Activated CD4-positive, alpha-beta T cell treated with anti-CD3 and anti-CD28 coated beads, Interleukin-2, amount 50 U/mL, for 48 hours (primary cell): ENCODE measurements around the gene ISG20L2.
"Not testable (repeated sequence)": the region's sequence is repeated elsewhere in the genome, so short reads cannot be mapped to it uniquely, and the experiment has no call there.

Experiments
- DNase-seq, 2 experiments: peaks; one replicate each; pipeline ENCODE4 v3.0.0-alpha.2; 2020

The ISG20L2 gene

DNA sequence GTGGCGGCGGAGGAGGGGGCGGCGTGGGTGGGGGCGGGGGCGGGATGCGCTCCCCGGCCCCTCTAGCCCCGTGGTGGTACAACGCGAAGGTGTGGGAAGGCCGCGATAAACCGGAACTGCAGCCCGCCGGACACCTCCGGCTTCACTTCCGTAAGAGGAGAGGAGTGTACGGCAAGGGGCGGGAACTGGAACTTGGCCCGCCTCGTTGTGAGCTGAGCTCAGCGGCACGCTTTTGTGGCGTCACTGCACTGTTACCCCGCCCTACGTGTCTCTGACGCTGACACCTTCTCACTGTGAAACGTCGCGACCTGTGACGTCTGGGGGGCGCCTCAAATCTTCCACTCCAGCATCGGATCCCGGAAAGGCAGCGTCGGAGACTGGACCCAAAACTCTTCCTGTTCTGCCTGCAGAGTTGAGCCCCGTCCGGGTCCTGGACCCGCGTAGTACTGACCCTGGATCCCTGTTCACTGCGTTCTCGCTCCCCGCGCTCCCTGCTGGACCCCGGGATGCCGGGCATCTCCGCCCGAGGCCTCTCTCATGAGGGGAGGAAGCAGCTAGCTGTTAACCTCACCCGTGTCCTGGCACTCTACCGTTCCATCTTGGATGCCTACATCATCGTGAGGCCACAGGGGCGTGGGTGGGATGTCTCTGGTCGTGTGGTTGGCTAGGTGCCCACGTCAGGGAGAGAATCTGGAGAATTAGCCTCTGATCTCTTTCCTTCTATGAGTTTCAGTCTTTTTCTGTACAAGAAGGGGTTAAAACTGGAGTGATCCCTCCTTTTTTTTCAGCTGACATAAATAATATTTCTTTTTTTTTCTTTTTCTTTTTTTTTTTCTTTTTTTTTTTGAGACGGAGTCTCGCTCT, at the start of gene ISG20L2:
Gene ISG20L2, minus strand, starts transcription at position 168 of the 864 bp plus-strand sequence. CDS start 1,114 bp downstream, outside the sequence.
- peak; percentile 95 to 97 for DNase-seq

DNA sequence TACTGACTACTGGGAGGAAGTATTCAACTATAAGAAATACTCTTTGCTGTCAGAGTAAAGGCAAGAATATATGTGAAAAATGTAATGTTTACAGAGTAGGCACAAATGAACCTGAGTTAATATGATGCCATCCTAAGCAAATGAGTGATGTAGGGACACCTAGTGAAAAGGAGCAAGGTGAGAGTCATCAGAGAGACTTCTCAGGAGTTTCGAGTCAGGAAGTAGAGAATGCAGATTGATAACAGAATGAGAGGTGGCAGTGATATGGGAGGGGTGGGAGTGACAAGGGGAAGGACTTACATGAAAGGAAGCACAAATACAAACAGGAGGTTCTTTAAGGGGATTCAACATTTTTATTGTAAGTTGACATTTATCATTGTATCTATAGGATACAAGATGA, 49.0 kb upstream of the ISG20L2 start:
- DNase-seq = no peak

DNA sequence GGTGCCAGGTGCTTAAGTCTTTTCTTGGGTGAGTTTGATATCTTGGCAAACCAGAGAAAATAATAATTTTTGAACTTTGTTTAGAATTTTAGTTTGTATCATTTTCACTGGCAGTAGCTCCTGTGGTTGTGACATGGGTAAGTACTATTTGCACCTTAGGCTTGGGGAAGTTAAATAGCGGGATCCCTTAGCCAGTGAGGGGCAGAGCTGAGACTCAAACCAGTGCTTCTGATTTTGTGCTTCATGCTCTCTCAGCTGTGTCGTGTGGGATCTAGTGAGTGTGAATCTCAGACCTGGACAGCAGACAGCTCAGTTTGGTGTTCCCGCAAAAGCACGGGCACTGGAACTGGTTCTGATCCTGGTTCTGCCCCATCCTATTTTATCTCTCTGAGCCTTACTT, 48.4 kb upstream of the ISG20L2 start:
- no peak for DNase-seq

DNA sequence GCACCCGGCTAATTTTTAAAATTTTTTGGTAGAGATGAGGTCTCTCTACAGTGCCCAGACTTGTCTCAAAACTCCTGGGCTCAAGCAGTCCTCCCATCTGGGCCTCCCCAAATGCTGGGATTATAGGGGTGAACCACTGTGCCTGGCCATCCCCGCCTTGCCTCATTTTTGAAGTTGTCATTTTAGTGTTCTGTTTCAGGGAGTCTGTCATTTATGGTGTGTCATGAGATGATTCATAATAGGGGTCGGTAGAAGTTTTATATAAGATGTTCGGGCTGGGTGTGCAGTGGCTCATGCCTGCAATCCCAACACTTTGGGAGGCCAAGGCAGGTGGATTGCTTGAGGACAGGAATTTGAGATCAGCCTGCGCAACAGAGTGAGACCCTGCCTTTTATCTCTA, 47.2 kb upstream of the ISG20L2 start:
- DNase-seq = no peak

DNA sequence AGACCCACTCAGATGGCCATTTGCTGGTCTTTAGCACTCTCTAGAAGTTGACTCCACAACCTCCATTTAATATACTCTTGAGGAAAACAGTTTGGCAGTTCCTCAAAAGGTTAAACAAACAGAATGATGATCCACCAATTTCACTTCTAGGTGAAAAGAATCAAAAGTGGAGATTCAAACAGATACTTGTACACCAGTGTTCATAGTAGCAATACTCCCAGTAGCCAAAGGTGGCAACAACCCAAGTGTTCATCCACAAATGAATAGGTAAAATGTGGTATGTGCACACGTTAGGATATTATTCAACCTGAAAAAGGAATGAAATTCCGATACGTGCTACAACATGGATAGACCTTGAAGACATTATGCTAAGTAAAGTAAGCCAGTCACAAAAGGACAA, 45.0 kb upstream of the ISG20L2 start:
- DNase-seq = no peak

DNA sequence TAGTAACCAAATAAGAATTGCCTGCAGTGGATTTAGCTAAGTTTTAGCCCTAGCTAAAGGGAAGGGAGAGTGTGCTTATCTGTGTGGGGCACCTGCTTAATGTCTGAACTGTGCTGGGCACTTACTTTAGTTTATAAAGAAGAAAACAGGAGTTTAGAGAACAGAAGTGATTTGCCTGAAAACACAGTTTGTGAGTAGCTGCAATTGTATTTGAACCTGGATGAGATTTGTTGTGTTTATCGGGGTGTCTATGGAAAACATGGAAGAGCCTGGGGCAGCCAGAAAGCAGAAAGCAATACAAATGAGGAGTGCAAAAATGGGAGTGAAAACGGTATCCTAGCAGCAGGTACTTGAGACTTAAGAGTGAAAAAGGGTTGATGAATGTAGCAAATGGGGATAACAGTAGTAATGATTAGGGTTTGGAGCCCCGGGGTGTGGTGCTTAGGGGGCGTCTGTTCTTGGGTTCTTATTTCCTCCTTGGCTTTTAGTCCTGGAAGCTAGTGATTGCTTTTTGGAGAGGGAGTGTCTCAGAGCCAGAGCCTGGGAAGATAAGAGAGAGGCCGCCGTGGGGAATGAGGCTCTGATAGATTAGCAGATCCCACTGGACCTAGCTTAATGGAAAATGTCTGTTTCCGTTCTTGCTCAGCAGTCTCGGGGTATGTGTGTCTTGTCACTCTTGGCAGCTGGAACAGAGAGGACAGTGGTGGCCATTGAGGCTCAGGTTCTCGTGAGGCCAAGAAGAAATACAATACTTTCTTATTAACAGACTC, 44.3 kb upstream of the ISG20L2 start:
- no peak for DNase-seq

GRCh38 chr1:156772222-156772621, 43.7 kb upstream of the ISG20L2 start:
- DNase-seq = no peak

GRCh38 chr1:156768610-156769295, 40.2 kb upstream of the ISG20L2 start:
- no peak for DNase-seq

DNA sequence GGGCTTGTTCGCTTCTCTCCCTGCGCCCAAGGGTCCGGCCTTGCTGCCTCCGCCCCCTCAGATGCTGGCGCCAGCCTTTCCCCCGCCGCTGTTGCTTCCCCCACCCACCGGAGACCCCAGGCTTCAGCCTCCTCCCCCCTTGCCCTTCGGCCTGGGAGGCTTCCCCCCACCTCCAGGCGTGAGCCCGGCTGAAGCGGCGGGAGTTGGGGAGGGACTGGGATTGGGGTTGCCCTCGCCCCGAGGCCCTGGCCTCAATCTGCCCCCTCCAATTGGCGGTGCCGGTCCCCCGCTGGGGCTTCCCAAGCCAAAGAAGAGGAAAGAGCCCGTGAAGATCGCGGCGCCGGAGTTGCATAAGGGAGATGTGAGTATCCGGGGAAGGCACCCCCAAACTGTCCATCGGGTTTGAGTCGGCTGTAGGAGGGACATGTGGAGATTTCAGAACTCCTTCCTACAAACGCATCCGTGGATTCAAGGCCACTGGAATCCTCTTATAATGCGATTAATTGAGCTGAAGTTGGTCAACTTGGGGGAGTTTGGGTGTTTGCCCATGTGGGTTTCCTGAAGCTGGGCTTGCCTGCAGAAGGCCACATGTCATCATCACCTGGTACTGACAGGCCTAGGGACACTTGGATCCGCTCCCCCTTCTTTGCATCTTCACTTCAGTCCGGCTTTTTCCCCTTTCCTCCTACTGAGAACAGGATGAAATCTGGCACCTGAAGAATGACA, 39.5 kb upstream of the ISG20L2 start:
- DNase-seq = peak; percentile 38 to 56

DNA sequence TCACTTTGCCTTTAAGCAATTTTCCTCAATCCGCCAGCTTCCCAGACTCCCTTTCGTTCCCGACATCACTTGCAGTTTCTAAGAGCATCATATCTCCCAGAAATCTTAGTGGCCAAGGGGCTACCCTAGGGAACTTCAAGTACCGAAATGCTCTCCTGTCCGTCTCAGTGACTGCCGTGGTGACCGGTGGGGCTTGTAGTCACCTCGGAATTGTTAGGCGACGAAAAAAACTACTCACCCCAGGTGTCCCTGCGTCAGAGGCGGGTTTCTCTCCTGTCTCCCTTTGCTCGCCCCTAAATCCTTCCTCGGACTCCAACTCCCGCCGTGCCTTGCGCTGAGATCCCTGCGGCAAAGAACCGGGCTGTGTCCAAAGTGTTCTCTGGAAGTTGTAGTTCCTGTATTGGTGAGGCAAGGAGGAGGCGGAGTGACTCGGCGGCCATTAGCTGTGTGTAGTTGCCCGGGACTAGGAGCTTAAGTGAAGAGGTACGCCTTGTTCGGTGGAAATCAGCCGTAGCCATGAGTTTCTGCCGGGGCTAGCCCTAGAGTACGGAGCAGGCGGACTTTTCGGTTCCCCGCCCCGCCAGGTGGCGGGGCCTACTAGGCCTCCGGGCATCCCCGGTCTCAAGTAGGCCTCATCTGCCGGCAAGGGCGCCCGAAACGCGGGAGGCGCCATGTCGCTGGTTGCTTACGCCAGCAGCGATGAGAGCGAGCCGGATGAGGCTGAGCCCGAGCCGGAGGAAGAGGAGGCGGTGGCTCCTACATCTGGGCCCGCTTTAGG, 38.7 kb upstream of the ISG20L2 start, which contains the start of gene PRCC:
Gene PRCC, plus strand, starts transcription at position 435 of the 778 bp plus-strand sequence. Its CDS starts 237 bp downstream, at position 672.
- DNase-seq = peak; percentile 93 to 96

- DNase-seq = no peak
Observed at GRCh38 chr1:156766298-156767100, 37.9 kb upstream of the ISG20L2 start.

- no peak for DNase-seq
Observed at GRCh38 chr1:156765666-156766065, 37.1 kb upstream of the ISG20L2 start.

DNA sequence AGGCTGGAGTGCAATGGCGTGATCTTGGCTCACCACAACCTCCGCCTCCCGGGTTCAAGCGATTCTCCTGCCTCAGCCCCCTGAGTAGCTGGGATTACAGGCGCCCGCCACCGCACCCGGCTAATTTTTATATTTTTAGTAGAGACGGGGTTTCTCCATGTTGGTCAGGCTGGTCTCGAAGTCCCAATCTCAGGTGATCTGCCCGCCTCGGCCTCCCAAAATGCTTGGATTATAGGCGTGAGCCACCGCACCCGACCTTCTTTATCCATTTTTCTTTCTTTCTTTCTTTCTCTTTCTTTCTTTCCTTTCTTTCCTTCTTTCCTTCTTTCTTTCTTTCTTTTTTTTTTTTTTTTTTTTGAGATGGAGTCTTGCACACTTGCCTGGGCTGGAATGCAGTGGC, 36.6 kb upstream of the ISG20L2 start:
- not testable (repeated sequence) for DNase-seq

DNA sequence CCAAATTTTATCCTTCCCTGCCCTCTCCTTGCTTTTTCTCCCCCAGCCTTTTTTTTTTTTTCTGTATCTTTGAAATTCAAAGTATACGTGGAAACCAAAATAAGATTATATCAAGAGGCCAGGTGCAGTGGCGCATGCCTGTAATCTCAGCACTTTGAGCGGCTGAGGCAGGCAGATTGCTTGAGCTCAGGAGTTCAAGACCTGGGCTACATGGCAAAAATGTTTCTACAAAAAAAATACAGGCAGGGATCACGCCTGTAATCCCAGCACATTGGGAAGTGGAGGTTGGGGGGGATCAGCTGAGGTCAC, 32.2 kb upstream of the ISG20L2 start:
- DNase-seq = no peak

- no peak for DNase-seq
Observed at GRCh38 chr1:156760092-156760795, 31.7 kb upstream of the ISG20L2 start.

DNA sequence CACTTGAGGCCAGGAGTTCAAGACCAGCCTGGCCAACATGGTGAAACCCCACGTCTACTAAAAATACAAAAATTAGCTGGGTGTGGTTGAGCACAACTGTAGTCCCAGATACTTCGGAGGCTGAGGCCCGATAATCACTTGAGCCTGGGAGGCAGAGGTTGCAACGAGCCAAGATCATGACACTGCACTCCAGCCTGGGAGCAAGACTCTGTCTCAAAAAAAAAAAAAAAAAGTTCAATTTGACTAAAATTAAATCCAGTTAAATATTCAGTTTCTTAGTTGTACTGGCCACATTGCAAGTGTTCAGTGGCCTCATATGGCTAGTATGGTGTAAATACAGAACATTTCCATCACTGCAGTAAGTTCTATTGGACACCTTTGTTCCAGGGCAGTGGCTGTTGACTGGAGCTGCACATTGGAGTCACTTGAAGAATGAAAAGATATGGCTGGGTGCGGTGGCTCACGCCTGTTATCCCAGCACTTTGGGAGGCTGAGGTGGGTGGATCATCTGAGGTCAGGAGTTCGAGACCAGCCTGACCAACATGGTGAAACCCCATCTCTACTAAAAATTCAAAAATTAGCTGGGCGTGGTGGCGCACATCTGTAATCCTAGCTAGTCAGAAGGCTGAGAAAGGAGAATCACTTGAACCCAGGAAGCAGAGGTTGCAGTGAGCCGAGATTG, 29.1 kb upstream of the ISG20L2 start:
- not testable (repeated sequence) for DNase-seq

GRCh38 chr1:156756355-156756754, 27.8 kb upstream of the ISG20L2 start:
- DNase-seq = no peak

DNA sequence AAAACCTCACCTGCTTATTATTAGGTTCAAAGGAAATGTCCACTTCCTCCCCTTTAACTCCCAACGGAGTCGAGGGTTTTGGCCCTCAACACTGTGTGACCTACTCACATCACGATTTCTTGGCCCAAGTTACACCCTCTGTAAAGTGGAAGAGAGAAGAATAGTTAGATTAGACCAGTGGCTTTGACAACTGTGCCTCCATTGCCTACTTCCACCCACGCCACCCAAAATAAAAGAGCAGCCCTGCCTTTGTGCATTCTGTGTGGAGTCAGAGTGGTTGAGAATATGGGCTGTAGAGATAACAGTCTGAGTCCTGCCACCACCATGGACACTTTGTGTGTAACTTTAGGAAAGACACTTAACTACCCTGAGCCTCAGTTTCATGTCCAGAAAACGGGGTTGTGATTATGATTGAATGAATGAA, 27.0 kb upstream of the ISG20L2 start:
- no peak for DNase-seq

GRCh38 chr1:156754219-156754618, 25.7 kb upstream of the ISG20L2 start:
- no peak for DNase-seq
